CD14-positive monocyte (primary cell): Measurements from ENCODE around the gene MEX3C. TPM values are rescaled to one million over a fixed set of nuclear protein-coding genes. Genes with fewer than 3 reads are reported as not detected.

Experiments
- DNase-seq, 3 donors: peaks; one replicate each; pipeline ENCODE4 v3.0.0-alpha.2; 2011 to 2022
- H2AFZ ChIP-seq: 2 replicates; pipeline ENCODE4 v1.6.0; 2012; ENCODE audit warnings: mild to moderate bottlenecking, low read depth, low read length, inconsistent platforms; ENCODE audit not compliant: insufficient read depth, poor library complexity, severe bottlenecking
- H3K27ac ChIP-seq, 2 donors: 1 replicate in 1 of 2; 2 replicates in 1 of 2; pipeline ENCODE4 v1.5.1; 2012 to 2013; ENCODE audit warnings: low read length in 2 of 2, control low read depth in 1 of 2, inconsistent platforms in 1 of 2, low read depth in 1 of 2, mild to moderate bottlenecking in 1 of 2
- H3K27me3 ChIP-seq, 2 donors: one replicate each; pipeline versions ENCODE4 v1.6.0 to v1.6.1; 2011 to 2013; ENCODE audit warnings: low read length in 2 of 2; ENCODE audit not compliant: control insufficient read depth in 2 of 2, insufficient read depth in 2 of 2
- H3K36me3 ChIP-seq, 2 donors: replicated peaks in 1 of 2; 1 replicate in 1 of 2; 2 replicates in 1 of 2; pipeline versions ENCODE4 v1.5.1 to v1.6.1; 2012 to 2013; ENCODE audit warnings: low read length in 2 of 2, control low read depth in 1 of 2, inconsistent platforms in 1 of 2, mild to moderate bottlenecking in 1 of 2; ENCODE audit not compliant: insufficient read depth in 2 of 2, control insufficient read depth in 1 of 2
- H3K4me1 ChIP-seq, 2 donors: 1 replicate in 1 of 2; 2 replicates in 1 of 2; pipeline versions ENCODE4 v1.5.1 to v1.6.1; 2012 to 2013; ENCODE audit warnings: low read length in 2 of 2, control low read depth in 1 of 2, inconsistent platforms in 1 of 2, mild to moderate bottlenecking in 1 of 2, moderate library complexity in 1 of 2; ENCODE audit not compliant: insufficient read depth in 2 of 2, control insufficient read depth in 1 of 2
- H3K4me2 ChIP-seq: replicated peaks from 2 replicates; pipeline ENCODE3; 2012; ENCODE audit warnings: low read length, moderate library complexity, mild to moderate bottlenecking; ENCODE audit not compliant: poor library complexity, severe bottlenecking; ENCODE audit errors: extremely low read depth
- H3K4me3 ChIP-seq, 3 experiments: fragments of 200-600 bp in 1 of 3; sonication (generic) in 1 of 3; replicated peaks in 1 of 3; 1 replicate in 2 of 3; 2 replicates in 1 of 3; pipeline ENCODE4 v1.5.1; 2011 to 2013; ENCODE audit warnings: low read length in 3 of 3, mild to moderate bottlenecking in 3 of 3, control low read depth in 2 of 3, low read depth in 2 of 3, inconsistent platforms in 1 of 3, moderate library complexity in 1 of 3
- H3K79me2 ChIP-seq: 2 replicates; pipeline ENCODE4 v1.6.0; 2012; ENCODE audit warnings: mild to moderate bottlenecking, control low read depth, inconsistent platforms, low read length, moderate library complexity; ENCODE audit not compliant: insufficient read depth
- H3K9ac ChIP-seq: 2 replicates; pipeline ENCODE4 v1.6.0; 2017; ENCODE audit warnings: low read length, mild to moderate bottlenecking; ENCODE audit not compliant: insufficient read depth, poor library complexity, severe bottlenecking
- H3K9me3 ChIP-seq, 2 donors: replicated peaks in 1 of 2; 1 replicate in 1 of 2; 2 replicates in 1 of 2; pipeline versions ENCODE4 v1.5.1 to v1.6.1; 2012 to 2013; ENCODE audit warnings: low read length in 2 of 2, control low read depth in 1 of 2; ENCODE audit not compliant: control insufficient read depth in 1 of 2, insufficient read depth in 1 of 2
- H4K20me1 ChIP-seq: 2 replicates; pipeline ENCODE4 v1.6.0; 2012; ENCODE audit warnings: mild to moderate bottlenecking, low read length, control low read depth, moderate library complexity; ENCODE audit not compliant: insufficient read depth
- H3K27ac Mint-ChIP-seq, 7 donors: one replicate each; pipeline ENCODE4 v1.8.0; 2020; ENCODE audit warnings: mild to moderate bottlenecking in 7 of 7, mixed read lengths in 7 of 7, moderate library complexity in 6 of 7, inconsistent platforms in 2 of 7
- H3K27me3 Mint-ChIP-seq, 3 donors: one replicate each; pipeline ENCODE4 v1.8.0; 2021 to 2022; ENCODE audit warnings: low read depth in 3 of 3, mild to moderate bottlenecking in 3 of 3, mixed read lengths in 3 of 3, moderate library complexity in 3 of 3, inconsistent platforms in 1 of 3
- H3K36me3 Mint-ChIP-seq, 2 donors: one replicate each; pipeline ENCODE4 v1.8.0; 2020; ENCODE audit warnings: mixed read lengths in 2 of 2, inconsistent platforms in 1 of 2, mild to moderate bottlenecking in 1 of 2
- H3K4me1 Mint-ChIP-seq: one replicate; pipeline ENCODE4 v1.8.0; 2020; ENCODE audit warnings: mild to moderate bottlenecking, mixed read lengths
- H3K4me3 Mint-ChIP-seq, 2 donors: one replicate each; pipeline ENCODE4 v1.8.0; 2020; ENCODE audit warnings: mild to moderate bottlenecking in 2 of 2, mixed read lengths in 2 of 2, moderate library complexity in 1 of 2
- H3K9me3 Mint-ChIP-seq, 7 donors: one replicate each; pipeline ENCODE4 v1.8.0; 2020 to 2022; ENCODE audit warnings: mixed read lengths in 7 of 7, mild to moderate bottlenecking in 6 of 7, moderate library complexity in 6 of 7, inconsistent platforms in 2 of 7
- WGBS: methylation state at CpG from one replicate; pipeline ENCODE4 v1.1.5; 2013; ENCODE audit warnings: missing lambda C conversion rate; ENCODE audit not compliant: insufficient coverage; 5-methylcytosine and 5-hydroxymethylcytosine counted together
- intact Hi-C, 2 donors: fragments of 100-400 bp; cut with micrococcal nuclease; formaldehyde crosslinking; loops; one replicate each; pipeline versions ENCODE4 v1.15.0 to v1.15.1; 2023
- polyA plus RNA-seq, 3 donors: library from polyadenylated mRNA; depleted of rRNA in 1 of 3; unstranded in 2 of 3; stranded (reverse) in 1 of 3; fragments of 300-500 nt in 2 of 3; fragments of >200 nt in 1 of 3; fragmentation: Illumina TruSeq in 2 of 3; gene quantifications; 1 replicate in 2 of 3; 2 replicates in 1 of 3; pipeline ENCODE4 v1.2.3, GENCODE V29; 2012 to 2021
- TF ChIP-seq, protein P1 (sequence below): fragments of 200-600 bp; IDR thresholded peaks from one replicate; pipeline ENCODE4 v1.8.0; 2022; ENCODE audit warnings: antibody characterized with exemption, mild to moderate bottlenecking

The MEX3C gene
- polyA plus RNA-seq, 3 donors: 2.3 to 41.3 (median 5.2) TPM

DNA sequence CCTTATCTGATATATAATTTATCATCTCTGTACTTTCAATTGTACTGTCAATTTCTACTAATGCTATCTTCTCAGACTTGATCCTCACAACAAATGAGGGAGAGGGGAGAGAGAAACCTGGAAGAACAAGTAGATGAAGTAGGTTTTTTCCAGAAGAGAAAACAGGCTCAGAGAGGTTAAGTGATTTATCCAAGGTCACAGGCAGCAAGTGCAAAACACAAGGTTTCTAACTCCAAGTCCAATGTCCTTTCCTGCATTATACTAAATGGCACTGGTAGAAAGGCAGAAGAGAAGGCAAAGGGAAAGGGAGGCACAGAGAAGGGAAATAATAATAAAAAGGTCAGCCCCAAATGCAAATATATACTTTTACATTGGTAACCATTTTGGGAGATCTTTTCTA lies 7.5 kb downstream of the MEX3C start:
- Mint-ChIP-seq H3K27ac (no peak overlapping the region), H3K36me3 (peaks cover 12 to 17% of the 10 kb centered on the region in 2 donors), H3K4me3 (no peak overlapping the region), H3K9me3 (no peaks in the 10 kb centered on the region), H3K27me3 (no peaks in the 10 kb centered on the region), H3K4me1 (peaks cover 37% of the 10 kb centered on the region)
- DNase-seq: no peak
- intact Hi-C loops: loop anchor here in 1 of 2 donors (10.0 kb wide), 1 partner anchor 225 kb away; the partner anchor contains the start of gene ELAC1
- H3K36me3 ChIP-seq: peaks cover 0 to 12% of the 10 kb centered on the region in 2 donors
- no peaks in the 10 kb centered on the region for H3K27me3 ChIP-seq
- no peak overlapping the region for H2AFZ ChIP-seq
- H4K20me1 ChIP-seq: peaks cover 50% of the 10 kb centered on the region
- TF ChIP-seq, protein P1, sequence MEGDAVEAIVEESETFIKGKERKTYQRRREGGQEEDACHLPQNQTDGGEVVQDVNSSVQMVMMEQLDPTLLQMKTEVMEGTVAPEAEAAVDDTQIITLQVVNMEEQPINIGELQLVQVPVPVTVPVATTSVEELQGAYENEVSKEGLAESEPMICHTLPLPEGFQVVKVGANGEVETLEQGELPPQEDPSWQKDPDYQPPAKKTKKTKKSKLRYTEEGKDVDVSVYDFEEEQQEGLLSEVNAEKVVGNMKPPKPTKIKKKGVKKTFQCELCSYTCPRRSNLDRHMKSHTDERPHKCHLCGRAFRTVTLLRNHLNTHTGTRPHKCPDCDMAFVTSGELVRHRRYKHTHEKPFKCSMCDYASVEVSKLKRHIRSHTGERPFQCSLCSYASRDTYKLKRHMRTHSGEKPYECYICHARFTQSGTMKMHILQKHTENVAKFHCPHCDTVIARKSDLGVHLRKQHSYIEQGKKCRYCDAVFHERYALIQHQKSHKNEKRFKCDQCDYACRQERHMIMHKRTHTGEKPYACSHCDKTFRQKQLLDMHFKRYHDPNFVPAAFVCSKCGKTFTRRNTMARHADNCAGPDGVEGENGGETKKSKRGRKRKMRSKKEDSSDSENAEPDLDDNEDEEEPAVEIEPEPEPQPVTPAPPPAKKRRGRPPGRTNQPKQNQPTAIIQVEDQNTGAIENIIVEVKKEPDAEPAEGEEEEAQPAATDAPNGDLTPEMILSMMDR: no peak
- H3K9me3 ChIP-seq: no peaks in the 10 kb centered on the region
- no peak overlapping the region for H3K4me3 ChIP-seq
- H3K4me1 ChIP-seq: peaks cover 6 to 8% of the 10 kb centered on the region in 2 donors
- H3K9ac ChIP-seq: no peak overlapping the region
- peaks cover 98% of the 10 kb centered on the region for H3K79me2 ChIP-seq
- H3K27ac ChIP-seq: no peak overlapping the region
- H3K4me2 ChIP-seq: no peak overlapping the region

DNA sequence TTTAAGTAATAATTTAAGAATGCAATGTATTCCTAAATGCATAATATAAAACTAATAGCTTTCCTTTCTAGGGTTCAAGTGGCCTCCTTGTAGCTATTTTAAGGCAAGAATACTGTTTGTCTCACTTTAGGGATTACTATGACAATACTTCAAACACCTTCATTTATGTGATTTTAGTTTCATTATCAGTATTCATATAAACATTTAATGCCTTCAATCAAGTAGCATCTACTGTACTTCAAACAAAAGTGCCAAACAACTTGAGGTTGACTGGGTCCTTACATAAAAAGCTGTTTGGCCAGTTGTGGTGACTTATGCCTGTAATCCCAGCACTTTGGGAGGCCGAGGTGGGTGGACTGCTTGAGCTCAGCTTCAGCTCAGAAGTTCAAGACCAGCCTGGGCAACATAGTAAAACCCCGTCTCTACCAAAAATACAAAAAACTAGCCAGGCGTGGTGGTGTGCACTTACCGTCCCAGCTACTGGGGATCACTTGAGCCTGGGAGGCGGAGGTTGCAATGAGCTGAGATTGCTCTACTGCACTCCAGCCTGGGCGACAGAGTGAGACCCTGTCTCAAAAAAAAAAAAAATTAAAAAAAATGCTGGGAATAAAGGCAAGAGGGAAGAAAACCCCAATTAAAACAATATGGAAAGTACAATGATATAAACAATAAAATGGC lies 9.3 kb downstream of the MEX3C start:
- no peak for DNase-seq
- H3K27me3 Mint-ChIP-seq: no peaks in the 10 kb centered on the region
- peak overlapping the region in 3 of 7 donors; percentile 8 to 41 (median 37) for H3K27ac Mint-ChIP-seq
- Histone ChIP-seq H3K9me3 (no peaks in the 10 kb centered on the region), H3K4me2 (no peak overlapping the region), H3K4me3 (no peak overlapping the region), H4K20me1 (peaks cover 62% of the 10 kb centered on the region), H3K9ac (no peak overlapping the region), H3K79me2 (peaks cover 98% of the 10 kb centered on the region), H3K4me1 (no peaks in the 10 kb centered on the region), H3K36me3 (peaks cover 0 to 13% of the 10 kb centered on the region in 2 donors), H3K27me3 (no peaks in the 10 kb centered on the region), H2AFZ (no peak overlapping the region), H3K27ac (no peak overlapping the region)
- peaks cover 13 to 20% of the 10 kb centered on the region in 2 donors for H3K36me3 Mint-ChIP-seq
- 100% methylated on average over 1 of the region's 6 CpGs for WGBS
- H3K4me1 Mint-ChIP-seq: peaks cover 22% of the 10 kb centered on the region
- no peak overlapping the region for H3K4me3 Mint-ChIP-seq
- H3K9me3 Mint-ChIP-seq: no peaks in the 10 kb centered on the region
- intact Hi-C loops: no loop called here
- TF ChIP-seq, protein P1: no peak
